Fibroblast of the aortic adventitia (primary cell): ENCODE results near the gene MLLT6. TPM values are rescaled to one million over a fixed set of nuclear protein-coding genes. Genes with fewer than 3 reads are reported as not detected.
A peak's percentile ranks its signal among the peaks of the same experiment; 100 is the strongest.

Experiments used
- DNase-seq: peaks from one replicate; pipeline ENCODE4 v3.0.0-alpha.2; 2010; ENCODE audit warnings: low read depth
- H3K4me3 ChIP-seq: 2 replicates; pipeline ENCODE4 v1.5.1; 2011; ENCODE audit warnings: low read depth, mild to moderate bottlenecking, control low read depth, low read length, moderate library complexity
- total RNA-seq: library from RNA; depleted of rRNA; stranded (reverse); fragments of >200 nt; gene quantifications from 2 replicates; pipeline ENCODE4 v1.2.3, GENCODE V29; 2012; ENCODE audit warnings: low replicate concordance
- TF ChIP-seq, protein P1 (sequence below): IDR thresholded peaks from 2 replicates; pipeline ENCODE4 v1.5.1; 2011; ENCODE audit warnings: mild to moderate bottlenecking, low read length, control low read depth, inconsistent platforms; ENCODE audit not compliant: insufficient read depth

MLLT6 gene
- total RNA-seq, 1 donor = 38.7 TPM

DNA sequence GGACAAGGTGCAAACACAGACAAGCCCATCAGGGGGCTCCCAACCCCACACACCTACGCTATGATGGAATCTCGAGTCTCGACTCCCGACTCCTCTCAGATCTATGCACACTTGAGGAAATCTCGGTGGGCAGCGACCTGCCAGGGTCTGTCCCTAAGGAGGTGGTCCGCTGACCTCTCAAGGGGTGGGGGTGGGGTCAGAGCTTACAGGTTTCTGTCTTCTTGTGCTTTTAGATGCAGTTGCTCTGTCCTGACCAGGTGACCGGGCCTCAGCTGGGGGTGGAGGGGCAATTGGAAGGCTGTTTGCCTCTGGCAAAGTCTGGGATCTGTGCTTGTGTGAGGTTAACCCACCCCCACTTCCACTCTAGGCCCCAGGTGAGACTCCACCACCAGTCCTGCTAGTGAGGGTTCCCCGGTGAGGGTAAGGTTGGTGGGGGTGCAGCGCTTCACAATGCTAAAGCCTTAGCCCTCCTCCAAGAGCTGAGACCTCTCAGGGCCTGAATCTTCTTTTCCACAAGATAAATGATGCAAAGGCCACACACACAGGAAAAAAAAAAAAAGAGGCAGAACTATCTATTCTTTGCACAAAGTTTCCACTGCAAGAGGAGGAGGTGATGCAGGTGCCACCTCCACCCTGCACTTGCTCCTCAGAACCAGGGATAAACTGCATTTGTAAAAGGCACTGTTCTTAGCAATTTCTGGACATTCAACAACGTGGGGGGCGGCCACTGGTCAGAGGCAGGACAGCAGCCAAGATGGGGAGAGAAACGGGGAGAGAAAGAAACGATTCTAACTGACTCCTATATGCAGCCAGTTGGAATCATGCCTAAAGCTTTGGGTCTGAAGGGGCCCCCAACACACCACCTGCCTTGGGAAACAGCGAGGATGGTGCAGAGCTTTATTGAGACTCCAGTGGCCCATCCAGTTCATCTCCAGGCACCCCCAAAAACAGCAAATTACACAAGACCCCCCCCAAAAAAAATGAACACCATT is 29.2 kb downstream of the MLLT6 start:
- H3K4me3 ChIP-seq = no peak overlapping the region
- TF ChIP-seq, protein P1, sequence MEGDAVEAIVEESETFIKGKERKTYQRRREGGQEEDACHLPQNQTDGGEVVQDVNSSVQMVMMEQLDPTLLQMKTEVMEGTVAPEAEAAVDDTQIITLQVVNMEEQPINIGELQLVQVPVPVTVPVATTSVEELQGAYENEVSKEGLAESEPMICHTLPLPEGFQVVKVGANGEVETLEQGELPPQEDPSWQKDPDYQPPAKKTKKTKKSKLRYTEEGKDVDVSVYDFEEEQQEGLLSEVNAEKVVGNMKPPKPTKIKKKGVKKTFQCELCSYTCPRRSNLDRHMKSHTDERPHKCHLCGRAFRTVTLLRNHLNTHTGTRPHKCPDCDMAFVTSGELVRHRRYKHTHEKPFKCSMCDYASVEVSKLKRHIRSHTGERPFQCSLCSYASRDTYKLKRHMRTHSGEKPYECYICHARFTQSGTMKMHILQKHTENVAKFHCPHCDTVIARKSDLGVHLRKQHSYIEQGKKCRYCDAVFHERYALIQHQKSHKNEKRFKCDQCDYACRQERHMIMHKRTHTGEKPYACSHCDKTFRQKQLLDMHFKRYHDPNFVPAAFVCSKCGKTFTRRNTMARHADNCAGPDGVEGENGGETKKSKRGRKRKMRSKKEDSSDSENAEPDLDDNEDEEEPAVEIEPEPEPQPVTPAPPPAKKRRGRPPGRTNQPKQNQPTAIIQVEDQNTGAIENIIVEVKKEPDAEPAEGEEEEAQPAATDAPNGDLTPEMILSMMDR = no peak
- no peak for DNase-seq

DNA sequence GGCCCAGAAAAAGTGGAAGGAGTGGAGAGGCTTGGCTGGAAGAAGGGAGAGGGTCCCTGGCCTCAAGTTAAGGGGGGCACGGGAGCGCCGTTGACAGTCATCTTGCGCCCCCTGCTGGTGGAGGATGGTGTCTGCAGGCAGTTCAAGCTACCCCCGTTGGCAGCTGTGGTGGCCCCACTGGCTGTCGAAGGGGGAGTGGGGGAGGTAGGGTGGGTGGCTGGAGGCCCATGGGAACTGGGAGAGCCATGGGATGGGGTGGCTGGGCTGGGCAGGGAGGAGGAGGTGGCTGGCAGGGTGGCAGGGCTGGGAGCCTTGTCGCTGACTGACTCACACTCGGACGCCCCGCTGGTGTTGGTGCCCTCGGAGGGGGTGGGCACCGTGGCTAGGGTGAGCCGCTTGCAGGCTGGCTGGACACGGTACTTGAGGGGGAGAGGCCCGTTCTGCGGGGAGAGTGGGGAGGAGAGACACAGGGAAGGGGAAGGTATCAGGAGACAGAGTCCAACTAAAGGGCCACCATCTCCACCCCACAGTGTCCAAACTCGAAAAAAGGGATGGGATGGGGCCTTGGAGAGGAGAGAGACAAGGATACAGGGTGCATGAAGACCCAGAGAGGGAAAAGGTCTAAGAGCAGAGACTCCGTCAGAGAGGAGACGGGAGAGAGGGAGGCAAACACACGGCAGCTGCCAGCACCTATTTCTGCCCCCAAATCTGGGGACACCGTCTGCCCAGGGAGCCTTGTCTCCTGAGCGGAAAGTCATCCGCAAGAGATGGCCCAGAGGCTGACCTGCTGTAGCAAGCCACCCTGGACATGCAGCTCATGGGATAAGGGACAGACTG is 30.3 kb downstream of the MLLT6 start:
- H3K4me3 ChIP-seq = no peak overlapping the region
- TF ChIP-seq, protein P1 = peak; percentile 87
- DNase-seq = peak; percentile 33

DNA sequence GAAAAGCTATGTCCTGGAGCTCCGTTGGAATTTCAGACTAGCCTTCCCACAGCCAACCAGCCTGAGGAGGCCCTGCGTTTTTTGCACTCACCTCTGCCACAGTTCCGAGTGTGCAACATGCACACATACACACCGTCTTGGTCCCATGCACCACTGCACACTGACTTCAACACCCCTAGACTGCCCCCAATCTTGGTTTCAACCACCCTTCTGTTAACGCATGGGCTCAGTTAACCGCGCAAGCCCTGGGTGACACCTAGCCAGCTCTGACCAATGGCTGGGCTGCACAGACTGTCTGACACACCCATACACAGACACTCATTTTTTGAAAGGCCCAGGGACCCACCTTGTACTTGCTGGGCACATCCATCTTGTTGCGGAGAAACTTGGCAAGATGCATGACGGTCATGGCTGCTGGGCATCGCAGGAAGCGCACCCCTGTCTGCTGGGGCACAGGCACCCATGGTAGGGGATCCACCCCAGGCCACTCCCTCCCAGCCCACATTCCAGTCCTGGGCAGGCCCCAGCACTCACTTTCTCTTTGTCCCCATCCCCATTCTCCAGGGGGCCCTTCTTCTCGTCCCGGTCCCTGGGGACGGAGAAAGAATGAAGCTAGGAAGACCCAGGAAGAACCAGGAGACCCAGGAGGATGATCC is 33.1 kb downstream of the MLLT6 start:
- DNase-seq = no peak
- no peak overlapping the region for H3K4me3 ChIP-seq
- TF ChIP-seq, protein P1 = no peak

DNA sequence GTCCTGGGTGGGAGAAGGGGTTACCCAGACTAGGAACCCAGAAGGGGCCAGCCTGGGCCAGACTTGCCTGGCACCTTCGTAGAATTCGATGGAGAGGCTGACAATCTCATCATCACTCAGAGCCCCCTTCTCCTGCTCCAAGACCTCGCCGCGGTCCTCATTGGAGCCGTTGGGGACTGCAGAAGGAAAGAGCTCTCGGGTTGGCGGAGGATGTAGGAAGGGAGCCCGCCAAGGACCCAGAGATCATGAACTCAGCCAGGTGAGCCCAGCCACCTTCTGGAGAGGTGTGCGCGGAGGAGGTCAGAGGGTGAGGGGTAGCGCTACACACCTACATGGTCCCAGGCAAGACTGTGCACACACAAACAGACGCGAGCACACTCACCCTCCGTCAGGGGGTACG is 33.6 kb downstream of the MLLT6 start:
- TF ChIP-seq, protein P1 = no peak

DNA sequence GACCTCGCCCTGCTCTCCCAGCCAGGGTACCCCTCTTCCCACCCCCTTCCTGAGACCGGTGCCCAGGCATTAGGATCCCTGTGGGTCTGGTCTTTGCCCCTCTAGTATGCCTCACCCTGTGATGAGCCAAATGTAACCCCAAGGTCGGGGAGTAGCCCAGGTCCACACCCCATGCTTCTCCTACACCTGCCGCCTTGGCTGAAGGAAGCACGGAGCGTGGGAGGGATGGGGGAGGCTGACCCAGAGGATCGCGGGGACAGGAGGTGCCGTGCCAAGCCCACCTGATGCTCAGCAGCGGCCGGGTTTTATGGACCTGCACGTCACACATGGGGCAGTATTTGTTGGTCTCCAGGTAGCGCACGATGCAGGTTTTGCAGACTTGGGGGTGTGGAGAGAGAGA is 34.2 kb downstream of the MLLT6 start:
- H3K4me3 ChIP-seq = no peak overlapping the region
- TF ChIP-seq, protein P1 = no peak
- no peak for DNase-seq

More for the DNA sequence above, 33.6 kb downstream of the MLLT6 start:
- DNase-seq = no peak
- no peak overlapping the region for H3K4me3 ChIP-seq

DNA sequence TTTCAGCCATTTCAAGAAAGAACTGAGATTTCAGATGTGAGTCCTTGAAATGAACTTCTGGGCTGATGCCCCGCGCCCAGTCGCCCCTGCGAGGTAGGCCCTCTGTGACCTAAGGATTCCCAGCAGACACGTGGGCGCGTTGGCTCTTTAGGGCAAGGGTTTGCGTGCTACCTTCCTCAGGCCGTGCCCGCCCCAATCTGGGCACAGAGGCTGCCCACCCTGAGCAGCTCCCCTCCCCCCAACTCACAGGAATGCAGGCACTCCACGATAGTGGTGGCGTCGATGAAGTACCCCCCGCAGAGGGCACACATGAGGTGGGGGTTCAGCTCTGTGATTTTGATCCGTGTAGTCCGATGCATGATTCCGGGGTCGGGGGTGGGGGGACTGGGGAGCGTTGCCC is 35.0 kb downstream of the MLLT6 start:
- TF ChIP-seq, protein P1 = no peak
- DNase-seq = no peak
- no peak overlapping the region for H3K4me3 ChIP-seq
